Stimulated activated CD4-positive, alpha-beta T cell treated with anti-CD3 and anti-CD28 coated beads, Interleukin-4, amount 100 ng/mL, for 4 hours (primary cell): ENCODE results near the gene PPP2R2C.

Experiments used
- DNase-seq, 2 experiments: peaks; one replicate each; pipeline ENCODE4 v3.0.0-alpha.2; 2020

The PPP2R2C gene

DNA sequence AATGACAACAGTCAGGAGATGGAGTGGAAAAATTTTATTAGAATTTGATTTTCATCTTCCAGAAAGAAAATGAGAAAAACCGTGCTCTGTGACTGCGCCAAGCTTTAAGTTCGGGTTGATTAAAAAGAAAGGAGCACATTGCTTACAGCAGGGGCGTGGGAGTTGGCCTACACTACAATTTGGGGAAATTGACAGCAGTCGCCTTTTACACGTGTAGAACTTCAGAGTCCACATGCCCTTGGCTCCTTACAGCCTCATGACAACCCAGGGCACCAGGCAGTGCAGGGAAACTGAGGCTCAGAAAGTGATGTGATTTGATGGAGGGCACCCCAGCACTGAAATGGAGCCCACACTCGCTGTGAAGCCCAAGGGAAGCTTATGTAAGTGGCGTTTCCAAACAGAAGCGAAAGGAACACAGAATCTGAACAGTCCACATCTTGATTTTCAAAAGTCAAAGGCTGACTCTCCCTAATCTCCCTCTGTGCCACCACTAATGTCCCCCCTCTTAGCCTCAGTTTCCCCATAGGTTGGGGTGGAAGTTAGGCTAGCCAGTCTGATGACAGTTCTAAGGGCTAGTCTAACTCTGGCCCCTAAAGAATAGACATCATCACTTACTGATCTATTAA is 5.5 kb downstream of the PPP2R2C start:
- DNase-seq = no peak

DNA sequence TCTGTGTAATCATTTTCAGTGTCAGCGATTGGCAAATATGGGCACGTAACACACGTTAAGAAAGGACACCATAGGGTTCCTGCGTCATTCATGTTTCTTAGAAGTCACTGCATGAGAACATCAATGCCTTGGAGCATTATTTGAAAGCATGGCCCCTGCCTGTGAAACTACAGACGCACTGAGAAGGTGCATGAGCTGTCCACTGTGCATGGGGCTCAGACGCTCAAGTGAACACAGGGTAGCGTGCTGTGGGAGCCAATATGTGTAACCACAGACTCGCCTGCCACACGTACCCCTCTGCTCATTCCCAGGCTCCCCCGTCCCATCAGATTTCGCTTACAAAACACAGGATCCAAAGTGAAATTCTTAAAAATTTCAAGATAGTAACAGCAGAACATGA is 6.5 kb downstream of the PPP2R2C start:
- no peak for DNase-seq

DNA sequence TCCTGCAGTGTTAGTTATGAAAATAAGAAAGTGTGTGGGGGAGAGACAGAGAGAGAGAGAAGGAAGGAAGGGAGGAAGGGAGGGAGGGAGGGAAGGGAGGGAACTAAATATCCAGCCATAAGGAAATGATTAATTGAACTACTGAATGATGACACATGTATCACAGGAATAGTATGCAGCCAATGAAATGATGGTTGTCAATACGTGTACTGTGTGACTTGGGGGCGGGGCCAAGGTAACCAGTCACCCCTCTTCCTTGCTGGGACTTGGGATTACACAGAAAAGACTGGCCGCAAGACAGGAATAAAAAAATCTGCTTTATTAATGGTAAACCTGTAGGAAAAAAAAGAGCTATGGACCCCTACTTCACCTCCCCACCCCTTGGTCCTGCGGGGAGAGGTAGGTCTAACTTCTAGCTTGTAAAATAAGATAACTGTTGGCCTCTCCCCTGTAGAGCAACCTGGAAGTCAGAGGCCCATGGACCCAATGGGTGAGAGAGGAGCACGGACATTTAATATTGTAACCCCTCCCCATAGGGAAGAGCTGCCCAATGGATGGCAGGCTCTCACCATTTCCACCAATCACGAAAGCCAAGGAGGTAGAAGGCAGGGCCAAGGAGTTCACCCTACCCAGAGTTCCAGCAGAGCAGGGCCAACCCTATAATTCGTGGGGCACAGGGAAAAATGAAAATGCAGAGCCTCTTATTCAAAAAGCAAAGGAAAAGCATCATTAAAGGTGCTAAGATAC is 7.4 kb downstream of the PPP2R2C start:
- DNase-seq = no peak

DNA sequence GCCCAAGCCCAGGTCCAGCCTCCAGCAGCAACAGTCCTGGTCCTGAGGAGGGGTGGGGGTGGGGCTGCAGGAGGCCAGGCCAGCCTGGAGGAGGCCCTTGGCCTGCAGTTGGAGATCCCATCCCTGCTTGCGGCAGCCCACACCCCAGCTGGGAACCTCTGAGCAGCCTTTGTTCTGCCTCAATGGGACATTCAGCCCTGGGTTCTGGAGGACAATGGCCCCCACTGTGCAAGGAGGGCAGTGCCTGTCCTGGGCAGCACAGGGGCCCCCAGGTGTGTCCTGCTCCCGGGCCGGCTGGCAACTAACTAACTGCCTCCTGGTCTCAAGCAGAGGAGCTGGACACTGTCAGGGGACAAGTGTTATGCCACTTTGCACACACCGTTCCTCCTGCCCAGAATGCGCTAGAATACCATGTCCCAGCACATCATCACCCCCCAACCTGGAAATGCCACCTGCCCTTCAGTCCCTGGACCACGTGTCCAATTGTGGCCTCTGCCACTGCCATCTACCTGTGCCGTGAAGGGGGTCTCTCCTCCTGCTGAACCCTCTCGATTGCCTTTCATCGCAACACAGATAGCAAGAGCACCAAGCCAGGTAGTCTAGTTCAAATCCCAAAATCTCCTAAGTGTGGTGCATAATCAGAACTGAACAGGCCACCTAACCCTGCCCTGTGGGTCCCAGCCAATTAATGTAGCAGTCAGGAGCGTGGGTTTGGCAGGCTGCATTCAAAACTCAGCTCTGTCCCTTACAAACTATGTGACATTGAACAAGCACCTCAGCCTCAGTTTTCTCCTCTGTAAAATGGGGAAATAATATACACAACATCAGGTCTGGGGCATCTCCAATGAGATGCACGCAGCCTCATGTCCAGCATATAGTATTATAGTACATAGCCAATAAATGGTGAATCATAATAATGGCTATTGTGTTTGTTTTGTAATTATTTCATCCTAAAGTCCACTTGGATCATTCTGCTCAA is 8.8 kb downstream of the PPP2R2C start:
- no peak for DNase-seq

DNA sequence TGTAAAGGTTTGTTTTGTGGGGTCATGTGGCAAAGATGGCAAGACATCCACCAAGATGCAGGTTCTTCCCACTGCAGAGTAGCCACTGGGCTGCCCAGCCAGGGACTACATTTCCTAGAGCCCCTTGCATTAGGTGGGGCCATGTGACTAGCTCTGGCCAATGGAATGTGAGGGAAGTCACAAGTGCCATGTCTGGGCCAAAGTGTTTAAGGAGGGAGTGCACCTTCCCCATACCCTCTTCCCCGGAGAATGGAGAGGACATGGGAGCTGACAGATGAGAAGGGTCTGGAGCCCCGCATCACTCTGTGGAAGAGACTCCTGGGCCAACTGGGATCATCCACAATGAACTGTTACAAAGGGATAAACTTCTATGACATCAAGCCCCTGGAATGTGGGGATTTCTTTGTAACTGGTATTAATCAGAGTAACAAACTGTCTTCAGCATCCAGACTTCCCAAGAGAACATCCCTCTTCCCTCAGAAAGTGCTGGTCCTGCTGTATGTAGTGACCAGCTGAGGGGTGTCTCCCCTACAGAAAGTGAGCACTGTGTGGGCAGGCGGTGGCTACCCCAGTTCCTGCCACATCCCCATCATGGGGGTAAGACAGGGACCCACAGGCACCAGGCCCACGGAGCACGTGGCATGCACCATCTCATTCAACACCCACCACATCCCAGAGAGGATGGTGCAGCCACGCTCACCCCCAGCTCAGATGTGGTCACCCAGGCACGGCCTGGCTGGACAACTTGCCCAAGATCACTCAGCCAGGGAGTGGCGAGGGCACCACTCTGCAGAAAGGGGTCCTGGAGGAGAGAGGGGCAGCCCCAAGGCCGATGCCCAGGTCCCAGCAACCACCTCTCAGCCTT is 10.9 kb downstream of the PPP2R2C start:
- no peak for DNase-seq

DNA sequence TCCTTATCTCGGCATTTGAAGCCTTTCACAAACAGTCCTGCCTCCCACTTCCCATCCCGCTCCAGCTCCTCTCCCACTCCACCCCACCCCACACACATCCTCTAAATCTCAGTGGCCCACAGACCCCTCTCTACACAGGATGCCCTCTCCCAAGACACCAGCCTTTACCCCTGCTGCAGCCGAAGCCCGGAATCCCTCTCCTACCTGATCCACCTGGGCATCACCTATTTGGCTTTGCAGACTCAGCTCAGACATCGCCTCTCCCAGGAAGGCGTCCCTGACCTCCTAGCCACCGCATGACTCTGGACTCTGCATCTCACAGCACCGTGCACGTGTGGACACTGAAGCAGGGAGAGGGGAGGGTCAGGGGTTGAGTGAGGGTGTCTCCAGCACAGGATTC is 11.5 kb downstream of the PPP2R2C start:
- DNase-seq = no peak

DNA sequence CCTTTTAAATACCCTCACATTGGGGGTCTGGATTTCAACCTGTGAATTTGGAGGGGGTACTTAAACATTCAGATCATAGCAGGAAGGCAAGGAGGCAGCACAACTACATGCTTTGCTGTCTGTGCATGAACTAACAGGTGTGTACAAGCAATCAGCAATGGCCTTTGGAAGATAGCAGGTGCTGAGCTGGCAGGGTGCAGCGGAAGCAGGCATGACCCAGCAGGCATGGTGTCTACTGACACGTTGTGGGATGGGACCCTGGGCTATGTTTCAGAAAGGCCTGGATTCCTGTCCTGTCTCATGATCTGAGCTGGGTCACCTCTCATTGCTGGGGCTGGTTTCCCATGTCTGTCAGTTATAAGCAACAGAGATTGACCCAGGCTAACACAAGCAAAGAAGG is 13.9 kb downstream of the PPP2R2C start:
- DNase-seq = no peak

DNA sequence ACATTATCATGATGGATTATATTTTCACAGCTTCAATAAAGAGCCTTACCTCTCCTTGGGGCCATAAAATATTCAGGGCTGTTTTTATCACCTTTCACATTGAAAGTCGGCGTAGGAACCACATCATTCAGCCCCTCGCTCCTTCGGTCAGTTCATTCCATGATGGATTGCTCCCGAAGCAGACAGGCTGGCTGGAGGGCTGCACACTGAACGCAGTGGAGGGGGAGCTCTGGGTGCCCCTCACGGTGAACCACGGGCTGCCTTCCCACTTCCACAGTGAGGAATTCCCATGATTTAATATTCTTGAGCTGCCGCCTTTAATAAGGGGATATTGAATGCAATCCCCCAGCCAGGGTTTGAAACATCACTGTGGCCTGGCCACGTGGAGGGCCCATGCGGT is 16.0 kb downstream of the PPP2R2C start:
- DNase-seq = no peak

DNA sequence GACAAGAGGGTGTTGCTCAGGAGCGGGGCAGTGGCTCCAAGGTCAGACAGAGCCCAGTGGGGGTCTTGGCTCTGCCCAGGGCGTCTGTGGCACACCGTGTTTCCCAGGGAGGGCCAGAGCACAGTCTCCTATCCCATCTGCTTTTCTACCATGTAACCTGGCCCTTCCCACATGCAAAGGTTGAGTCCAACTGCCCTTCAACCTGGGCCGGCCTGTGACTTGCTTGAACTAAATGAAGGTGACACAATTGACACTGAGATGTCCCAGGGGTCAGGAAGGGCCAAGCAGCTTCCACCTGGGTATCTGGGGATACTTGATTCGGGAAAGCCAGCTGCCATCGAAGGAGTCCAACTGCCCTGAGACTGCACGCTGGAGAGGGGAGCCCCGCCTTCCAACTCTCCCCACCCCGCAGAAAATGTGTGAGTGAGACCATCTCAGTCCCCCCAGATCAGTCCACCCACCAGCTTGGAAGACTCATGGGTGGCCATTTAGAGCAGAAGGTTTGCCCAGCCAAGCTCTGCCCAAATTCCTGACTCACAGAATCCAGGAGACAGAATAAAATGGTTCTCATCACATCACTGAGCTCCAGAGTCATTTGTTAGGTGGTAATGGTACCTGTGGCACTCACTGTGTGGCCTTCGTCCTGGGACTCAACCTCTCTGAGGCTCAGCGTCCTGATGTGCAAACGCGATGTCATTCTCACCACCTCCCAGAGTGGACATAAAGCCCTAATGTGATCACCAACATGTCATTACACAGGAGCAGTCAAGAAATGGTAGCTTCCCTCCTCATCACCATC is 18.1 kb downstream of the PPP2R2C start:
- DNase-seq = no peak

DNA sequence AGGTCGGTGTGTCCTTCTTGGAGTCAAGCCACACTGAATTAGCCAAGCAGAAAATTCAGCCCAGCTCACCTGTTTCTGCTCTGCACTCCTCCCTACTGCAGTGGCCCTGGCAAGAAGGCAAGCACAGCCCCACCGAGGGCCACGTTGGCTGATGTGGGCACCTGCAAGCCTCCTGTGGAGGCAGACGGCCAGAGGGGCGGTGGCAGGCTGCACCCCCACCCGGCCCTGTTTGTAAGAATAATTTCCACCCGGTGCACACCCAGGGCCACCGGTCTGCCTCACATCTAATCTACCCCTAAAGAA is 18.8 kb downstream of the PPP2R2C start:
- DNase-seq = no peak

DNA sequence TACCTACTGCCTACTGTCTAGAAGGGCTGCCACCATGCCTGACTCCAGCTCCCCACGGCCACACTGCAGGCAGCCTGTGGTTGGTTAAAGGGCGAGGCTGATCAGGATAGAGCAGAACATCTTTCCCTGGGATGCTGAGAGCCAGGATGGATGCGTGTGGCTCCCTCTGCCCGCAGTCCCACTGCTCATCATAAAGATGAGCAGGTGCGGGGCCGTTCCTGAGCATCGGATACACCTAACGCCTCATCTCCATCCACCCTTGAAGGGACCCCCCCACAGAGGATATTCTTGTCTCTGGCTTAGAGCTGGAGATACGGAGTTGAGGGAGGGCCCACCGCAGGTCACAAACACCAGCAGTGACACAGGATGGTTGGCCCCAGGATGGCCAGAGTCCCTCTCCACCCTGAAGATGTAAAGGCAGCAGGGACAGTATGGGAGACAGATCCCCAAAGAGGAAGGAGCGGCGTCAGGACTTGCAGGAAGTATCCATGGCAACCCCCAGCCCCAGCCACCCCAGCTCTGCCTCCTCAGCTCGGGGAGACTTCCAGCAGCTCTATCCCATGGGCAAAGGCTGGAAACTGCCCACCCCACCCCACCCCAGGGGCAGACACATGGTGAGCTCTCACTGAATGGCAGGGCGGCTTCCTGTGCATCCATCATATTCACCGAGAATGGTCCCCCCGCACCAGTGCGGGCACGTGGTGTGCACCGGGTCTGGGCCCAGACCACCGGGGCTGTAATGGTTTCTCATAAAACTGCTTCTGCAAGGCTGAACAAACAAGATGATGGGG is 19.3 kb downstream of the PPP2R2C start:
- DNase-seq = no peak

DNA sequence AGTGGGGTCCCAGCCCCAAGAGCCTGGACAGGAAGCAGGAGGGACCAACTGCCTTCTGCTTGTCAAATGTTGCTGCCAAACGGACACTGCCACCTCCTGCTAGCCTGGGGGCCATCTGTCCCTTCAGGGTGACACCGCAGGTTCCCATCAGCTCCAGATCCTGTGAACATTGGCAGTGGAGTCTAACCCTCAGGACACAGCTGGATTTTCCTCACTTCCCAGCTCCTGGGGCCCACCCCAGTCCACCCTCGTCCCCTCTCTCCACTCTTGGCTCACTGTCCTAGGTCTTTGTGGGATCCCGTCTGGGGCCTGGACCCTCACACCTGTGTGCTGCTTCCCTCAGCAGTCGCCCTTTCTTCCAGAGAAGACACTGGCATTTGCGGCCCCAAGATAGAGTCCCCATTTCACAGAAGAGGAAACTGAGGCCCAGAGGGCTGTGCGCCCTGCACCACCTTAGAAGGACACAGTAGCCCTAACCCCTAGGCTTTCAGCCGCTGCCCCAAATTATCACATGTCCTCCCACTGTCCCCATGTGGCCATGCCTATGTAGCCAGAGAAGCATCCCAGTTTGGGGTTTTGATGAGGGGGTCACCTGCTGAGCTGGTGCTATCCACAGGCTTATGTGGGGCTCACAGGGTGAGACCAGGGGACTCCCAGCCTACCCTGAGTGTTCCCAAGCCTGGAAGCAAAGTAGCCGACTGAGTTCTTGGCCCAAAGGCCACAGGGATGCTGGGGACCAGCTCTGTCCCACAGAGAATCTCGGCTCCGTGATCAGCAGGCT is 20.1 kb downstream of the PPP2R2C start:
- DNase-seq = no peak

DNA sequence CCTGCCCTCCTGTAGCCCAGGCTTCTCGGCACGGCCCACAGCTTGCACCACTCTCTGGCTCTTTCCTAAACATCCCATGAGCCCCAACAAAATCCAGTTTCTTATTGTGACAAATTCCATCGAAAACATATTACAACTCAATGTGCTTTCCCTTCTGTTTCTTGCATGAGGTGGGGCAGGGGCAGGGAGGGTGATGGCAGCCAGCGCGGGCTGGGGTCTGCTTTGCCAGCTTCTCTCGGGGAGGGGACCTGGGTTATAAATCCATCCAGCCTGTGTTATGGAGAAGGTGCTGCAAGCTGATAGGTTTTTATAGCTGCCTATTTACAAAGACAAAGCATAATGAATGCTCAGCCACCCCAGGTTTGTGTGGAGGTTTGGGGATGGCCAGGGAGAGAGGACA is 21.1 kb downstream of the PPP2R2C start:
- DNase-seq = no peak

DNA sequence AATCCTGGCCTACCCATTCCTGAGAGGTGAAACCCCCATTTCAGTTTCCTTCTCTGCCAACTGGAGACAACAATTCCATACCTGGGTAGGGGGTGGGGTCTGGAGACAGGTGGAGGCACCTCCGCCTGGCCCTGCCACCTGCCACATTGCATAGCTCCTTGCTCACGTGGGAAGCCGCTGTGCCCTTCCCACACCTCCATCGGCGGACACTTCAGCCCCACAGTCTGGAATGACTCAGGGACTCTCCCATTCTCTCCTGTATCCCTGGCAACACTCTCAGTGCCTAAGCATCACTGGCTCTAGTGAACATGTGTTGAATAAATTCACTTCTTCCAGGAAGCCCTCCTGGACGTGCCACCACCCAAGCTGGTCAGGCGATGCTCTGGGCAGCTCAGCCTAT is 21.7 kb downstream of the PPP2R2C start:
- DNase-seq = no peak

DNA sequence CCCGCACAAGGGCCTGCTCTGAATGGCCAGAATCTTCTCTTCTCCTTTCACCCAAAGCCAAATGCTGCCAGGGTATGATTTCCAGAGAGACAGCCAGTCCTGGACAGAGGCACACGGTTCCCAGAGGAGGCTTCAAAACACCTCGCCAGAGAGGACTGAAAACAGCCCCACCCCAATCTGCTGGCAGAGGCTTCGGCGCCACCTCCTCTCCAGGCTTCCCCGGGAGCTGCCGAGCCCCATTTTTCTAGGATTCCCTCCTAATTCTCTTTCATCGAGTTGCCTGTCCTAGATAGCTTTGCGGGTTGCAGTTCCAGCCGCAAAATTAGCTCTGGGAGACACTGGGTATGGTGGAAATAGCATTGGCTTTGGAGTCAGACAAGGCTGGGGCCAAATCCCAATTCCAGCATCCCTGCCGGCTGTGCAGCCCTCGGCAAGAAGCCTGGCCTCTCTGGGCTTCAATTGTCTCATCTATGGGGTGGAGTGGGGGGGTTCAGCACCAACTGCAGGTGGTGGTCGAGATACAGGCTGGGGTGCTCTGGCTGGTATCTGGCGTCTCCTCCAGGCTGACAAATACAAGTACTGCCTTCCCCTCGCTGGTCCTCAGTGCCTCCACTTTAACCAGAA is 22.6 kb downstream of the PPP2R2C start:
- no peak for DNase-seq

DNA sequence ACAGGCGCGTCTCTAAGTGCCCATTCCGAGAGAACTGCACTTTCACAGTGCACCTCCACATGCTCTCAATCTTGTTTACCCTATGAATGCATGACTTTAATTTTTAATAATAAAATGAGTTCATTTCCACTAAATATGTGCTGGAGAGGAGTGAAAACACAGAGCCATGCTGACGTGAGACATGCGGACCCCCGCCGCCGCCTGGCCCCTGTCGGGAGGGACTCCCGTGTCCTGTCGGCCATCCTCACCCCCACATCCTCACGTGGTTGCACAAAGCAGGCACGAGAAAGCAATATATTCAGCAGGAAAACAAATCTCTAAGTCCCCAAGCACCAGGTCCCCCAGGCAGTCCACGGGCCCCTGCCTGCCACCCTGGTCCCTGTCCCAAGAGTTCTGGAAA is 23.1 kb downstream of the PPP2R2C start:
- DNase-seq = no peak

DNA sequence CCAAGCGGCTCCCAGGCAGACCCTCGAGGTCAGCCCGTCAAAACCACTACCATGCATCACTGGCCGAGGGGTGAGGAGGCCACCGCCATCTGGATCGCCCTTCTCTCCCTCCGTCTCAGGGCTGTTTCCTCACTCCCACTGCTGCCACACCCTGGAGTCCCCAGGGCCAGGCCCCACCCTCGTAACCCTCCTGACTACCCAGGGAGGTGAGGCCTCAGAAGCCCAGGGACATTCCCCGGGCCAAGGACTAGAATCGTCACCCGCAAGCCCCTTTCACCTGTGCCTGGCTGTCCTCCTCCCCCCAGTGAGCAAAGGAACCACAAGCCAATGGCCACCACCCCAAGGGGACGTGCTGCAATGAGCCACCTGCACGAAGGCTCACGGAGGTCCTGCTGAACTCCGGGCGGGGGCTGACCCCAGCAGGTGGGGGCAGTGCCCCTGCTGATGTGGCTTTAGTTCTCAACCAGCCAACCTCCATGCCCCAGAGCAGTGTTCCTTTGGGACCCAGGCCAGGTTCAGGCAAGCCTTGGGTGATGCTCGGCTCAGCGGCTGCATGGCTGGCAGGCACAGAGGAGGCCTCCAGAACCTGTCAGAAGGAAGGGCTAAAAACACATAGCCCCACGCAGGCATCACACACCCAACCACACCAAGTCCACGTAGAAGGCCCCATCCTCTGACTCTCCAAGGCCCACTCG is 23.8 kb downstream of the PPP2R2C start:
- DNase-seq = no peak

DNA sequence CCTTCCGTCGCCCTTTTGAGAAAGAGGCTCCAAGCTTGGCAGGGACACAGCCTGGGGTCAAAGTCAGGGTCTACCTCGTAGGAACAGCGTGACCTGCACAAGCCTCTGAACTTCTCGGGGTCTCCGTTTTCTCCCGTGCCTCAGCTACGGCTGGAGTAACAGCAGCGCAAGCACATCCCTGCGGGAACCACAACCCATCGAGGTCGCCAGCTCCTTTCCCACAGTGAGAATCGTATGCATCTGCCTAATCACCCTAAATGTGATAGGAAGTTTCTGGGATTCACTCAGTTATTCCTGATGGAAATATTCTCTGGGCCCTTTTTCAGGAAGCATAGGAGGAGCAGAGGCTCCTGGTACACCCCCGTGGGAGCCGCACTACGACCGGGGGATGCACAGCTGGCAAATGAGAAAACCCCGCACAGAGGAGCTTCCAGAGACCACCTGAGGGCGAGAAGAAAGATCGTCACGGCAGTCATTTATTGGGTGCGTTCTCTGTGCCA is 24.7 kb downstream of the PPP2R2C start:
- no peak for DNase-seq
